Lower leg skin (tissue), 4 donors: ENCODE results near the gene C1QTNF1. TPM values are rescaled to one million over a fixed set of nuclear protein-coding genes. Genes with fewer than 3 reads are reported as not detected.
A peak's percentile ranks its signal among the peaks of the same experiment; 100 is the strongest.

Experiments
- DNase-seq, 2 donors: peaks; one replicate each; pipeline ENCODE4 v3.0.0-alpha.2; 2019; ENCODE audit warnings: low spot score in 2 of 2
- H3K4me3 ChIP-seq: fragments of 200-600 bp; sonication (generic); 2 replicates; pipeline ENCODE4 v1.5.1; 2017; ENCODE audit warnings: mild to moderate bottlenecking, low read depth; ENCODE audit not compliant: poor library complexity, severe bottlenecking
- CTCF ChIP-seq, 3 donors: fragments of 450-650 bp; IDR thresholded peaks; one replicate each; pipeline ENCODE4 v1.5.1; 2016; ENCODE audit warnings: antibody characterized with exemption in 3 of 3, mild to moderate bottlenecking in 3 of 3, moderate library complexity in 2 of 3
- POLR2A ChIP-seq, 2 donors: fragments of 450-650 bp; IDR thresholded peaks; one replicate each; pipeline ENCODE4 v1.6.1; 2016 to 2017; ENCODE audit warnings: antibody characterized with exemption in 2 of 2, mild to moderate bottlenecking in 1 of 2, moderate library complexity in 1 of 2
- WGBS, 2 donors: methylation state at CpG; one replicate each; pipeline ENCODE4 v1.1.5; 2018; 5-methylcytosine and 5-hydroxymethylcytosine counted together
- intact Hi-C: fragments of 100-400 bp; cut with DNase I; formaldehyde crosslinking; loops from one replicate; pipeline ENCODE4 v1.15.0; 2023; ENCODE audit warnings: low total_unique reads
- total RNA-seq, 4 donors: library from RNA; depleted of rRNA; stranded (reverse); fragments of >200 nt; gene quantifications; one replicate each; pipeline ENCODE4 v1.1.0, GENCODE V29; 2016

Gene C1QTNF1
- total RNA-seq, 4 donors from 2014 or later = 24.3 to 53.1 (median 29.5) TPM

DNA sequence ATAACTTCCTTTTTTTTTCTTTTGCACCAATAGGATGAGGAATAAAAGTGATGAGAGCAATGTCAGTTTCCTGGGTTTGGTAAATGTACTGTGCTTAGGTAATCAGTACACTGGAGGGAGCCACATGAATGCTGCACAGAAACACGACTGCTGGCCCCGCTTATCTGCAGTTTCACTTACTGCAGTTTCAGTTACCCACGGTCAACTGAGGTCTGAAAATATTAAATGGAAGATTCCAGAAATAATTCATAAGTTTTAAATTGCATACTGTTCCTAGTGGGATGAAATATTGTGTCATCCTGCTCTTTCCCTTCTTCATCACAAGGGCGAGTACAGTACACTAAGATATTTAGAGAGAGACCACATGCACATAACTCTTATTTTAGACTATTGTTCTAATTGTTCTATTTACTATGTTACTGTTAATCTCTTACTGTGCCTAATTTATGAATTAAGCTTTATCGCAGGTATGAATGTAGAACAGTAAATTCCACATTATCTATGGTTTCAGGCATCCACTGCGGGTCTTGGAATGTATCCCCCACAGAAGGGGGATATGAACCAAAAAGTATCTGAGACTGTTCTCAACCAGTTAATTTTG, 37.8 kb upstream of the C1QTNF1 start:
- DNase-seq = no peak
- intact Hi-C loops = no loop called here
- TF ChIP-seq POLR2A (IDR thresholded peaks at IDR 0.05) = no peak
- no peak for TF ChIP-seq CTCF (IDR thresholded peaks at IDR 0.05)
- WGBS, 2 donors = 27 to 30% methylated on average over 6 of the region's 6 CpGs
- H3K4me3 ChIP-seq = no peak overlapping the region

GRCh38 chr17:78986649-78987328, 37.2 kb upstream of the C1QTNF1 start:
- TF ChIP-seq POLR2A (IDR thresholded peaks at IDR 0.05) = no peak
- no peak for TF ChIP-seq CTCF (IDR thresholded peaks at IDR 0.05)
- DNase-seq = no peak
- no peak overlapping the region for H3K4me3 ChIP-seq
- intact Hi-C loops = no loop called here
- 4 to 5% methylated on average over 15 of the region's 15 CpGs for WGBS, 2 donors

DNA sequence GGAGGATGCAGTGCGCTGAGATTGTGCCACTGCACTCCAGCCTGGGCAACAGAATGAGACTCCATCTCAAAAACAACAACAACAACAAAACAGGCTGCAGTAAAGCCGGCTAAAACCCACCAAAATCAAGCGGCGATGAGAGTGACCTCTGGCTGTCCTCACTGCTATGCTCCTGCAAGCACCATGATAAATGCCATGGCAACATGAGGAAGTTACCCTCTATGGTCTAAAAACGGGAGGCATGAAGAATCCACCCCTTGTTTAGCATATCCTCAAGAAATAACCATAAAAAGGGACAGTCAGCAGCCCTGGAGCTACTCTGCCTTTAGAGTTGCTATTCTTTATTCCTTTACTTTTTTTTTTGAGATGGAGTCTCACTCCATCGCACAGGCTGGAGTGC, 35.8 kb upstream of the C1QTNF1 start:
- intact Hi-C loops = no loop called here
- no peak overlapping the region for H3K4me3 ChIP-seq
- no peak for DNase-seq
- WGBS, 2 donors = 68% methylated on average over 6 of the region's 6 CpGs
- TF ChIP-seq CTCF (IDR thresholded peaks at IDR 0.05) (no peak), POLR2A (IDR thresholded peaks at IDR 0.05) (no peak)

- no peak for TF ChIP-seq POLR2A (IDR thresholded peaks at IDR 0.05)
- no peak for TF ChIP-seq CTCF (IDR thresholded peaks at IDR 0.05)
- no peak overlapping the region for H3K4me3 ChIP-seq
- 95 to 96% methylated on average over 27 to 29 of the region's 29 CpGs for WGBS, 2 donors
- intact Hi-C loops = loop anchor here (5.0 kb wide), 1 partner anchor 52 kb away; no protein-coding TSS in a partner anchor
- DNase-seq = peak in 1 of 2 donors; percentile 82
Measured at GRCh38 chr17:78990349-78991016, 33.5 kb upstream of the C1QTNF1 start.

DNA sequence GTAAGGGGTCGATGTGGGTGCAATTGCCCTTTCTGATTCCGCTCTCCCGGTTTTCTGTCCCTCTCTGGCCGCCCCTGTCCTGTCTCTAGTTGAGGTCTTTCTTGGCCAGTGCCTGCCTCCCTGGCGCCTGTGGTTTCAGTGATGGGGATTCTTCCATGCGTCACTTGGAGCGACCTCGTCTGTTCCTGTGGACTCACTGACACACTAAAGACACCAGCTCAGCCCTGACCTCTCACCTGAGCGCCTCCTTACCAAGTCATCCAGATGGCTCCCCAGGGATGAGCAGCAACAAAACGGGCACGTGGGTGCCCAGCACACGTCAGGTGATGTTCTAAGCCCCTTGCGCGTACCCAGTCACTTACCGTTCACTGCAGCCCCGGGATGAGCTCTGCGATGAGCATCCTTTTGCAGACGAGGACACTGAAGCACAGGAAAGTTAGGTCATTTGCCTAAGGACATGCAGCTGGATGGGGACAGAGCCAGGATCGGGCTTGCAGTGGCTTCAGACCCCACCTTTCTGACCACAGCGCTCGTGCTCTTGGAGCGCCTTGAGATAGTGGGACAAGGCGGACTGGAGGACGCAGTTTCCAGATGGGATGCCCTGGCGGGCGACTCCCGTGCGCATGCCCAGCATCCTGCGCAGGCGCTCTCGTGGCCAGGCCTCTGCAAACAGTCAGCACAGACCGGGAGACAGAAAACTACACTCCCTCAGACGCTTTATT, 32.8 kb upstream of the C1QTNF1 start:
- no peak for TF ChIP-seq POLR2A (IDR thresholded peaks at IDR 0.05)
- no peak for TF ChIP-seq CTCF (IDR thresholded peaks at IDR 0.05)
- intact Hi-C loops = loop anchor here (5.0 kb wide), 1 partner anchor 51 kb away; no protein-coding TSS in a partner anchor
- DNase-seq = peak in 1 of 2 donors; percentile 83
- H3K4me3 ChIP-seq = no peak overlapping the region
- WGBS, 2 donors = 93 to 94% methylated on average over 32 to 33 of the region's 33 CpGs
